Measurements from ENCODE around the gene NSD2. TPM values are rescaled to one million over a fixed set of nuclear protein-coding genes. Genes with fewer than 3 reads are reported as not detected.
"Not testable (repeated sequence)": the region's sequence is repeated elsewhere in the genome, so short reads cannot be mapped to it uniquely, and the experiment has no call there.

Gene NSD2
- total RNA-seq, 1 experiment from 2014 or later = 69.0 TPM

- TF ChIP-seq CTCF (conservative IDR thresholded peaks at IDR 0.05; ENCODE audit: low read depth, low read length) = no peak
- no peak for TF ChIP-seq EZH2phosphoT487 (IDR thresholded peaks at IDR 0.05; ENCODE audit: borderline replicate concordance, low read length)
- no peak for TF ChIP-seq EZH2 (IDR thresholded peaks at IDR 0.05; ENCODE audit: low read length, unreplicated experiment)
- ChIA-PET POLR2A (ENCODE audit: unreplicated experiment) (no interaction called here), CTCF (no interaction called here)
- no TSS peak for BruUV-seq (replicated peaks)
- ATAC-seq (no peak), DNase-seq (no peak)
- Histone ChIP-seq H3K4me3 (ENCODE audit: low read length) (no peak overlapping the region), H3K4me1 (ENCODE audit: insufficient read depth, low read length) (no peaks in the 10 kb centered on the region), H4K20me1 (ENCODE audit: low read length) (no peaks in the 10 kb centered on the region), H3K79me2 (ENCODE audit: low read length) (no peaks in the 10 kb centered on the region), H3K9me3 (ENCODE audit: low read length) (no peaks in the 10 kb centered on the region), H3F3A (ENCODE audit: low read length, unreplicated experiment) (no peaks in the 10 kb centered on the region), H3K9ac (ENCODE audit: low read length) (no peak overlapping the region), H3K36me3 (ENCODE audit: low read depth, low read length) (peaks cover 3% of the 10 kb centered on the region; the same call in 1 of the 2 replicates), H3K9me2 (replicated peaks; ENCODE audit: low read length) (no peaks in the 10 kb centered on the region), H2AFZ (ENCODE audit: low read length) (no peak overlapping the region), H3K27me3 (ENCODE audit: low read length) (no peaks in the 10 kb centered on the region), H3K27ac (ENCODE audit: low read length) (no peak overlapping the region), H3K4me2 (ENCODE audit: low read length) (no peak overlapping the region)
- intact Hi-C loops (cut with micrococcal nuclease) = no loop called here
These were observed 37.7 kb upstream of the NSD2 start for GRCh38 chr4:1833307-1834046.

- CTCF ChIA-PET = no interaction called here
- no peaks in the 10 kb centered on the region for H3K9me3 ChIP-seq (ENCODE audit: low read length)
- no peak overlapping the region for H2AFZ ChIP-seq (ENCODE audit: low read length)
- no peak overlapping the region for H3K9ac ChIP-seq (ENCODE audit: low read length)
- no peak for DNase-seq
- intact Hi-C loops (cut with micrococcal nuclease) = no loop called here
- TF ChIP-seq EZH2phosphoT487 (IDR thresholded peaks at IDR 0.05; ENCODE audit: borderline replicate concordance, low read length) (no peak), CTCF (conservative IDR thresholded peaks at IDR 0.05; ENCODE audit: low read depth, low read length) (no peak), EZH2 (IDR thresholded peaks at IDR 0.05; ENCODE audit: low read length, unreplicated experiment) (no peak)
- no peaks in the 10 kb centered on the region for H3K27me3 ChIP-seq (ENCODE audit: low read length)
- no peak overlapping the region for H3K4me3 ChIP-seq (ENCODE audit: low read length)
- BruUV-seq (replicated peaks) = no TSS peak
- no peaks in the 10 kb centered on the region for H4K20me1 ChIP-seq (ENCODE audit: low read length)
- H3F3A ChIP-seq (ENCODE audit: low read length, unreplicated experiment) = no peaks in the 10 kb centered on the region
- no peak overlapping the region for H3K4me2 ChIP-seq (ENCODE audit: low read length)
- H3K27ac ChIP-seq (ENCODE audit: low read length) = no peak overlapping the region
- H3K4me1 ChIP-seq (ENCODE audit: insufficient read depth, low read length) = no peaks in the 10 kb centered on the region
- ATAC-seq = no peak
- peaks cover 3% of the 10 kb centered on the region; the same call in 1 of the 2 replicates for H3K36me3 ChIP-seq (ENCODE audit: low read depth, low read length)
- POLR2A ChIA-PET (ENCODE audit: unreplicated experiment) = no interaction called here
- no peaks in the 10 kb centered on the region for H3K79me2 ChIP-seq (ENCODE audit: low read length)
- H3K9me2 ChIP-seq (replicated peaks; ENCODE audit: low read length) = no peaks in the 10 kb centered on the region
These were observed 37.0 kb upstream of the NSD2 start for GRCh38 chr4:1834047-1834775.

GRCh38 chr4:1835836-1836235 is 35.4 kb upstream of the NSD2 start:
- H3K9ac ChIP-seq (ENCODE audit: low read length); H3K36me3 ChIP-seq (ENCODE audit: low read depth, low read length); intact Hi-C loops (cut with micrococcal nuclease); H3K9me3 ChIP-seq (ENCODE audit: low read length); DNase-seq; ATAC-seq; H3K4me1 ChIP-seq (ENCODE audit: insufficient read depth, low read length); H3K4me2 ChIP-seq (ENCODE audit: low read length); H3K27me3 ChIP-seq (ENCODE audit: low read length); H3K4me3 ChIP-seq (ENCODE audit: low read length); H3K79me2 ChIP-seq (ENCODE audit: low read length); BruUV-seq (replicated peaks); H3K9me2 ChIP-seq (replicated peaks; ENCODE audit: low read length); CTCF ChIA-PET; H3K27ac ChIP-seq (ENCODE audit: low read length); H4K20me1 ChIP-seq (ENCODE audit: low read length); H3F3A ChIP-seq (ENCODE audit: low read length, unreplicated experiment); H2AFZ ChIP-seq (ENCODE audit: low read length); POLR2A ChIA-PET (ENCODE audit: unreplicated experiment): not testable (repeated sequence)
